Hepatocyte (in vitro differentiated cells): ENCODE data around the gene KRT83.

Source experiments
- CTCF ChIP-seq: fragments of 200-600 bp; sonication (generic); IDR thresholded peaks from 2 replicates; pipeline ENCODE4 v1.5.1; 2016; ENCODE audit warnings: antibody characterized with exemption, mild to moderate bottlenecking; ENCODE audit not compliant: poor library complexity
- EZH2phosphoT487 ChIP-seq: fragments of 200-600 bp; sonication (generic); IDR thresholded peaks from one replicate; pipeline ENCODE4 v1.6.1; 2018; ENCODE audit warnings: antibody characterized with exemption, mild to moderate bottlenecking, low read depth, moderate library complexity; ENCODE audit not compliant: unreplicated experiment, severe bottlenecking

GRCh38 chr12:52350021-52350620 lies 28.9 kb upstream of the KRT83 start:
- no peak for TF ChIP-seq EZH2phosphoT487
- no peak for TF ChIP-seq CTCF
